Measurements from ENCODE around the gene FBXW7.

- TF ChIP-seq CTCF (IDR thresholded peaks at IDR 0.05) = no peak
- TF ChIP-seq POLR2A (IDR thresholded peaks at IDR 0.05) = no peak
These were observed 166.0 kb downstream of the FBXW7 start for GRCh38 chr4:152369902-152370295.

Measured in lower leg skin (tissue), 3 donors.